HEK293T (cell line): Measurements from ENCODE around the gene ACSM3.
"Not testable (repeated sequence)": the region's sequence is repeated elsewhere in the genome, so short reads cannot be mapped to it uniquely, and the experiment has no call there.

ENCODE experiments used
- CTCF ChIA-PET: fragments of 350-600 bp; formaldehyde crosslinking; extraction: SDS; loops from one replicate; lab custom pipeline; 2021; ENCODE audit warnings: antibody characterized with exemption, inconsistent platforms; lab: Yijun Ruan, JAX
- POLR2A ChIA-PET: fragments of 350-600 bp; formaldehyde crosslinking; extraction: SDS; loops from one replicate; lab custom pipeline; 2020; ENCODE audit warnings: antibody characterized with exemption, inconsistent platforms; lab: Yijun Ruan, JAX
- DNase-seq: peaks from one replicate; pipeline ENCODE4 v3.0.0; 2012; ENCODE audit warnings: mixed read lengths; ENCODE audit errors: extremely low spot score
- ARNT ChIP-seq: fragments of 450-650 bp; IDR thresholded peaks from 2 replicates; pipeline ENCODE4 v1.6.1; 2017; ENCODE audit warnings: mild to moderate bottlenecking
- BHLHE40 ChIP-seq: fragments of 450-650 bp; IDR thresholded peaks from 2 replicates; pipeline ENCODE4 v1.6.1; 2016; ENCODE audit warnings: mild to moderate bottlenecking, moderate library complexity, borderline replicate concordance
- CTBP1 ChIP-seq: fragments of 450-650 bp; IDR thresholded peaks from 2 replicates; pipeline ENCODE4 v1.6.1; 2016; ENCODE audit warnings: borderline replicate concordance
- ELF4 ChIP-seq: fragments of 450-650 bp; IDR thresholded peaks from 2 replicates; pipeline ENCODE4 v1.6.1; 2017; ENCODE audit warnings: antibody characterized with exemption
- FOXA1 ChIP-seq: fragments of 450-650 bp; IDR thresholded peaks from 2 replicates; pipeline ENCODE4 v1.6.1; 2016; ENCODE audit warnings: mild to moderate bottlenecking
- FOXK2 ChIP-seq: fragments of 450-650 bp; IDR thresholded peaks from 2 replicates; pipeline ENCODE4 v1.6.1; 2016; ENCODE audit warnings: mild to moderate bottlenecking
- FOXM1 ChIP-seq: fragments of 450-650 bp; IDR thresholded peaks from 2 replicates; pipeline ENCODE4 v1.6.1; 2017; ENCODE audit warnings: mild to moderate bottlenecking, borderline replicate concordance
- HDGF ChIP-seq: fragments of 450-650 bp; IDR thresholded peaks from 2 replicates; pipeline ENCODE4 v1.6.1; 2017; ENCODE audit warnings: antibody characterized with exemption, borderline replicate concordance
- L3MBTL2 ChIP-seq: fragments of 450-650 bp; conservative IDR thresholded peaks from 2 replicates; pipeline ENCODE4 v1.6.1; 2016; ENCODE audit warnings: mild to moderate bottlenecking
- LEF1 ChIP-seq: fragments of 450-650 bp; IDR thresholded peaks from 2 replicates; pipeline ENCODE4 v1.6.1; 2017; ENCODE audit warnings: mild to moderate bottlenecking, borderline replicate concordance
- NFRKB ChIP-seq: fragments of 450-650 bp; IDR thresholded peaks from 2 replicates; pipeline ENCODE4 v1.6.1; 2016; ENCODE audit warnings: mild to moderate bottlenecking, moderate library complexity
- SP1 ChIP-seq: fragments of 450-650 bp; IDR thresholded peaks from 2 replicates; pipeline ENCODE4 v1.6.1; 2017
- SUZ12 ChIP-seq: fragments of 450-650 bp; IDR thresholded peaks from 2 replicates; pipeline ENCODE4 v1.6.1; 2016; ENCODE audit warnings: mild to moderate bottlenecking
- TARDBP ChIP-seq: fragments of 450-650 bp; IDR thresholded peaks from 2 replicates; pipeline ENCODE4 v1.6.1; 2016
- ZNF384 ChIP-seq: fragments of 450-650 bp; IDR thresholded peaks from 2 replicates; pipeline ENCODE4 v1.6.1; 2016
- TF ChIP-seq, protein P1 (sequence below): fragments of 450-650 bp; IDR thresholded peaks from 2 replicates; pipeline ENCODE4 v1.6.1; 2016

The ACSM3 gene

DNA sequence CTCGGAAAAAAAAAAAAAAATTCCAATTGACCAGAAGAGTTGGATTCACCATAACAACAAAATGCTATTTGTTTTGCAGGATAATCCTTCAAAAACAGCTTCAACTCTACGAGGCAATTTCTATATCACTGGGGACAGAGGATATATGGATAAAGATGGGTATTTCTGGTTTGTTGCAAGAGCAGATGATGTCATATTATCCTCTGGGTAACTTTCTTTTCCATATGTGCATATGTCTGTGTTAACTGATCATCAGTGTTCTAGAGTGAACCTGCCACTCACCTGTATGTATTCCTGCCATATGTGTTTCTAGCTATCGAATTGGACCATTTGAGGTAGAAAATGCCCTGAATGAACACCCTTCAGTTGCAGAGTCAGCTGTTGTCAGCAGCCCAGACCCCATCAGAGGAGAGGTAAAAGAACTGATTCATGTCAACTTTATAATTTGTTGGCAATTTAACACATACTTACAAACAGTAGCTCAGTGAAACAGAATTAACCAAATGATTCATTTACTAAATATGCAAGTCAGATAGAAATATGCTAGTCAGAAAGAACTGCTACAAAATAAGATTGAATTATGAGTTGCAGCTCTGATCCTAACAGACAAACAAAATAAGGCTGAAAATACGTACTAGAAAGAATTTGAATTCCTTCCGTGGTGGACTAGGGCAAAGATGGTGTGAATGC is 28.3 kb downstream of the ACSM3 start:
- CTCF ChIA-PET: no interaction called here
- DNase-seq: no peak
- POLR2A ChIA-PET: interaction anchor here (0.8 to 2.8 kb wide), 2 partner anchors 11 to 14 kb away, joined by 3 to 14 read pairs; partner anchors contain the start of genes ERI2 and REXO5
- no peak for TF ChIP-seq LEF1
- no peak for TF ChIP-seq SP1
- TF ChIP-seq ELF4: no peak
- no peak for TF ChIP-seq FOXK2
- no peak for TF ChIP-seq BHLHE40
- TF ChIP-seq HDGF: no peak
- TF ChIP-seq NFRKB: no peak
- TF ChIP-seq FOXA1: no peak
- TF ChIP-seq FOXM1: no peak
- no peak for TF ChIP-seq CTBP1
- no peak for TF ChIP-seq L3MBTL2

DNA sequence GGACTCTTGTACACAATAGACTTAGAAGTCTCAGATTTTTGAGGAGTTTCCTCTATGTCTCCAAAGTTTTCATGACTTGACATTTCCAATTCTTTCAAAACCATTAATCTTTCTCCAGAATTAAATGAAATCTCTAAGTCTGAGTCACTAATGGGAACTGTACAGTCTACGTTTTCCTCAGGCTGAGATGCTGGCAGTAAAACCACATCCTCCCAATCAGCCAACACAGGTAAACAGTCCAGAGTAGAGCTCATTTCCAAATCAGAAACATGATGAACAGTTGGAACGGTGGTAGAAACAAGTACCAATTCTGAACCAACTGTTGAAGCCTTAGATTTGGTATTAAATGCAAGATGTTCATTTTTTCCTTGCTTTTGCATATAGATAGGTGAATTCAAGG is 34.5 kb downstream of the ACSM3 start:
- CTCF ChIA-PET: interaction anchor here (0.6 kb wide), 1 partner anchor 15 kb away, joined by 4 read pairs; no protein-coding TSS in a partner anchor
- POLR2A ChIA-PET: no interaction called here
- no peak for DNase-seq
- TF ChIP-seq FOXA1 (no peak), CTBP1 (no peak), LEF1 (no peak), HDGF (no peak)

DNA sequence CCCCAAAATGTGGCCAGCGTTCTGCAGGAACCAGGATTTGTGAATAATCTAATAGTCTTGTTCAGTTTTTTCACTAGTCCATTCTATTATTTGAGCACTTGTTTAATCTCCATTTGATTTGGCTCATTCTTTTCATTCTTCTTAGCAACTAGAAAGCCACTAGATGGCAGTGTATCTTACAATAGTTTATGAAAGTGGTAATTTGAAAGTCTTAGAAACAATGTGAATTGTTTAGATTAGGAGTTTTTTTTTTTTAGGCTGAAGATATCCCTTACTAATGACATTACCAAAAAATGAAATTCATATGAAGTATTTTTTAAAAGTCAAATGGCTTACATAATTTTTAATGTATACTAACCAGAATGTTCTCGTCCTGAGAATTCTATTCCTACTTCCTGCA is 35.8 kb downstream of the ACSM3 start:
- POLR2A ChIA-PET: no interaction called here
- CTCF ChIA-PET: no interaction called here
- TF ChIP-seq TARDBP (no peak), ZNF384 (no peak), NFRKB (no peak), SUZ12 (no peak)
- DNase-seq: no peak

DNA sequence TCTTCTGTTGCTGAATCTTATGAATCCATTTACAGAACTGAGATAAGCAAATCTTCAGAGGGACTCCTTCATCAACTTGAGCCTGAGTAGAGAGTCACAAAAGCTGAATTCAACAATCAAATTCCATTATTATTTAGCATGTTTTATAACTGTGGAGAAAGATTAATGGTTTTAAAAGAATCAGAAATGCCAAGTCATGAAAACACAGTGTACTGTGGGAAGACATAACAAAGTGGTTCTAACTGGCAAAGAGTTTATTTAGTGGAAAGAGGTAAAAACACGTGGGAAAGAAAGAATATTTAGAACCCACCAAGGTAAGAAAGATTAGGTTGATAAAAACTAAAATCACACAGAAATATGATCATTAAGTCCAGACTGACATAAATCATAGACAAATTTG is 37.5 kb downstream of the ACSM3 start:
- ChIA-PET CTCF (interaction anchor here (0.7 kb wide), 1 partner anchor 17 kb away, joined by 3 read pairs; no protein-coding TSS in a partner anchor), POLR2A (no interaction called here)
- TF ChIP-seq LEF1 (no peak), CTBP1 (no peak), ELF4 (no peak), FOXA1 (no peak), SP1 (no peak), BHLHE40 (no peak), L3MBTL2 (no peak), ZNF384 (no peak), SUZ12 (no peak), ARNT (no peak), NFRKB (no peak), FOXK2 (no peak)
- TF ChIP-seq, protein P1, sequence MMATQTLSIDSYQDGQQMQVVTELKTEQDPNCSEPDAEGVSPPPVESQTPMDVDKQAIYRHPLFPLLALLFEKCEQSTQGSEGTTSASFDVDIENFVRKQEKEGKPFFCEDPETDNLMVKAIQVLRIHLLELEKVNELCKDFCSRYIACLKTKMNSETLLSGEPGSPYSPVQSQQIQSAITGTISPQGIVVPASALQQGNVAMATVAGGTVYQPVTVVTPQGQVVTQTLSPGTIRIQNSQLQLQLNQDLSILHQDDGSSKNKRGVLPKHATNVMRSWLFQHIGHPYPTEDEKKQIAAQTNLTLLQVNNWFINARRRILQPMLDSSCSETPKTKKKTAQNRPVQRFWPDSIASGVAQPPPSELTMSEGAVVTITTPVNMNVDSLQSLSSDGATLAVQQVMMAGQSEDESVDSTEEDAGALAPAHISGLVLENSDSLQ: no peak
- no peak for DNase-seq

DNA sequence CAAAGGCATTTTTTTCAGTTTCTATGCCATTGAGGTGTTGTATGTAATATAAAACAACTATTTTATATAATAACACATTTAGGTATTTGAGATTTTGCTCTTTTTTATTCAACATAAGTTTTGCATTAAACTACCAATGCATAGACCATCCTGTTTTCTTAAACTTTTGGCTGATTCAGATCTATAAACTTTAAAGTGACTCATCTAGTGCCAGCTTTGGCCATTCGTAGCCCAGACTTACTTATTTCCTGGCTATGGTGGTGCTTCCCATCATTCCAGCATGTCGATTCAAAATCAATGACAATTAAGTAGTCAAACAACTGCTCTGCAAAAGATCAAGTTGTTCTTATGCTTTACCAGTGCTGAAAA is 39.4 kb downstream of the ACSM3 start:
- ChIA-PET CTCF (no interaction called here), POLR2A (no interaction called here)
- DNase-seq: no peak
- TF ChIP-seq BHLHE40: no peak
- no peak for TF ChIP-seq TARDBP
- no peak for TF ChIP-seq FOXM1
- TF ChIP-seq ELF4: no peak
- no peak for TF ChIP-seq SUZ12
- TF ChIP-seq FOXK2: no peak
- TF ChIP-seq CTBP1: no peak

DNA sequence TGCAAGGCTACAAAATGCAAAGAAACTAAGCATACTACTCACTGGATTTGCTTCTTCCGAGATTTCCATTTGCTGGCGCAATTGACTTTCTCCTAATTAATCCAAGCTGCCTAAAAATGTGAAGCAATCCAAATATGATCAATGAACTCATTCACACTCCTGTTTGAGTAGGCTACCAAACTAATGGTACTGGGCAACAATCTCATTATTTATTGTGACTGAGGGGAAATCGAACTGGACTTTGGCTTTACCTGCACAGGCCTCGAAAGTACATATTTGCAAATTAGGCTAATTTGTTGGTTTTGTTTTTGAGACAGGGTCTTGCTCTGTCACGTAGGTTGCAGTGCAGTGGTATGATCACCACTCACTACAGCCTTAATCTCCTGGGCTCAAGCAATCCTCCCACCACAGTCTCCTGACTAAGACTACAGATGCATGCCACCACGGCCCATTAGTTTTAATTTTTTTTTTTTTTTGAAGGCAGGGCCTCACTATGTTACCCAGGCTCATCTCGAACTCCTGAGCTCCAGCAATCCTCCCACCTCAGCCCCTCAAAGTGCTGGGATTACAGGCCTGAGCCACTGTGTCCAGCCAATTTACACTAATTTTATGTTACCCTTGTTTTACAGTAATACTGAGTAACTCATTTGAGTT is 39.9 kb downstream of the ACSM3 start:
- CTCF ChIA-PET: no interaction called here
- no peak for DNase-seq
- TF ChIP-seq HDGF: no peak
- TF ChIP-seq ARNT: no peak
- TF ChIP-seq, protein P1: no peak
- TF ChIP-seq FOXM1: no peak
- TF ChIP-seq ZNF384: no peak
- no peak for TF ChIP-seq ELF4
- no peak for TF ChIP-seq TARDBP
- TF ChIP-seq BHLHE40: no peak
- TF ChIP-seq LEF1: no peak
- no peak for TF ChIP-seq CTBP1
- no peak for TF ChIP-seq L3MBTL2
- TF ChIP-seq FOXK2: no peak
- no peak for TF ChIP-seq SUZ12
- no peak for TF ChIP-seq NFRKB
- TF ChIP-seq SP1: no peak
- POLR2A ChIA-PET: no interaction called here

DNA sequence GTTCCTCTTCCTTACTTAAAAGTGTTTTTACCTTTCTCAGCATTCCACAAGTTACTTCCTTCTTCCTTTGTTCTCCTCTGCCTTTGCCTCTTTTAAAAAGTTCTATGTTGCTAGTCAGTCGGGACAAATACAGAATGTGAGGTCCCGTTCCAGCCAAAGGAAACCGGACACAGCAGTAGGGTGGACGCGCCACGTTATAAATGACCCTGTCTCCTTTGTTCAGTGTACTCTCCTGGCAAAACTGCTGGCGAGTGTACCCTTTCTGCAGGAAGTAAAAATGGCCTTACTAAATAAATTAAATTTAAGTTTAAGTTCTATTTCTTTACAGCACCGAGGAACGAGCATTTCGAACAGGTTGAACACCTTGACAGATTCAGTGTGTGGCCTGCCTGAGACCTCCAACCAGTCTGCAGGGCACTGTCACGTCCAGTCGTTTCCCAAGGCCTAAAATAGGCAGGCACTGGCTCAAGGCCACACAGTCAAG is 41.9 kb downstream of the ACSM3 start:
- DNase-seq, CTCF ChIA-PET: not testable (repeated sequence)
- POLR2A ChIA-PET: interaction anchor here (1.1 to 3.6 kb wide), 11 partner anchors 10 to 97 kb away, joined by 3 to 14 read pairs (median 5); partner anchors contain the start of gene THUMPD1
